ENCODE data around the gene AIPL1.

DNA sequence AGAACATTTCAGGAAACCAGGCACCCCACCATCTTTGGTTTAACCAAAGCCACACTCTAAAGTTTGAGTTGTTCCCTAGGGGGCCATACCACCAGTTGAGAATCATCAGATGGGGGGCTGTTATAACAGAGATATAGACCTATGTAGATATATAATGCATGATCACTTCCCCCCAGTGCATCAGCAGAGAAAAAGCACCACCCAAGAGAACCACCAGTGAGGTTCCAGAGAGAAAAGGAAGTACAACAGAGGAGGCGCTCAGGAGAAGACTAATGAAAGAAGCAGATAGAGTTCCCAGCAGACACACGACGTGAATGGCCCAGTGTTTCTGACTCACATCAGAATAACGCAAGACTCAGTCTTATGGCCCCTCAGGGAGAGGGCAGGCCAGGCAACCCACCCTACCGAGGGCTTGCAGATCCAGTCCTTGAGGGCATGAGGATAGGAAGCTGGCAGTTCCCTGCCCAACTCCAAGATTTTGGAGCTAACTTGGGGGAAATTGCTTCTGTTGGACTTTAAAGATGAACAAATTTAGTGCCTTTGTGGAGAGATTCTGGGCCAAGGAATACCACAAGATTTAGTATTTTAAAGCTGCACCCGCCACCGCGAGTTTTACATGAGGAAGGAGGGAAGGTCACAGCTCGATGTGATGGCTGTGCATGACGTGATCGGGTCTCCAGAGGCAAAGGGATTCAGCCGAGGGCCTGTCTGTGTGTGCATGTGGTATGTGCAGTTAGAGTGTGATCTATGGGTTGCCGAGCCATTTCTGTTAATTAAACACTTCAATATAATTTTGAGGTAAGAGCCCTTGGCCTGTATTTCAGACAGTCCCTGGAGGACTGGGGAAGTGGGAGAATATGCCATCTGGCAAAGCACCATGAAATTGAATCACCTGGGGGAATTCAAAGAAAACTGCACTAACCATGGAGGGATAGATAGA is 53.1 kb downstream of the AIPL1 start:
- no peak for TF ChIP-seq CTCF (IDR thresholded peaks at IDR 0.05)
- no peak for TF ChIP-seq ZFX (IDR thresholded peaks at IDR 0.05; ENCODE audit: borderline replicate concordance)

Data from 22Rv1 (cell line).